Aorta (tissue), 5 donors: ENCODE data around the gene KCNJ14. TPM values are rescaled to one million over a fixed set of nuclear protein-coding genes. Genes with fewer than 3 reads are reported as not detected.

ENCODE experiments used
- ATAC-seq: fragments of 200-7000 bp; cut with Tn5 transposase; one replicate; pipeline ENCODE4 v1.9.1; 2022; ENCODE audit warnings: moderate library complexity; ENCODE audit not compliant: low FRiP score
- DNase-seq, 2 donors: peaks; one replicate each; pipeline ENCODE4 v3.0.0-alpha.2; 2020
- H3K27ac ChIP-seq, 2 donors: one replicate each; pipeline ENCODE4 v1.5.1; 2013; ENCODE audit warnings: low read length in 2 of 2, mild to moderate bottlenecking in 2 of 2, moderate library complexity in 2 of 2, control low read depth in 1 of 2, inconsistent platforms in 1 of 2, low read depth in 1 of 2
- H3K27me3 ChIP-seq, 2 donors: one replicate each; pipeline ENCODE4 v1.6.1; 2013; ENCODE audit warnings: control low read depth in 1 of 2, low read length in 1 of 2, mild to moderate bottlenecking in 1 of 2, moderate library complexity in 1 of 2; ENCODE audit not compliant: insufficient read depth in 2 of 2, control insufficient read depth in 1 of 2
- H3K36me3 ChIP-seq, 2 donors: one replicate each; pipeline ENCODE4 v1.6.1; 2013; ENCODE audit warnings: control low read depth in 1 of 2, low read length in 1 of 2, mild to moderate bottlenecking in 1 of 2; ENCODE audit not compliant: insufficient read depth in 2 of 2, control insufficient read depth in 1 of 2
- H3K4me1 ChIP-seq, 2 donors: one replicate each; pipeline ENCODE4 v1.6.1; 2013; ENCODE audit warnings: low read length in 2 of 2, control low read depth in 1 of 2, mild to moderate bottlenecking in 1 of 2, moderate library complexity in 1 of 2; ENCODE audit not compliant: insufficient read depth in 2 of 2, control insufficient read depth in 1 of 2
- H3K4me3 ChIP-seq, 2 donors: one replicate each; pipeline ENCODE4 v1.5.1; 2013; ENCODE audit warnings: low read length in 2 of 2, control low read depth in 1 of 2, mild to moderate bottlenecking in 1 of 2
- H3K9me3 ChIP-seq: one replicate; pipeline ENCODE4 v1.6.1; 2013; ENCODE audit warnings: mild to moderate bottlenecking, low read length; ENCODE audit not compliant: control insufficient read depth
- WGBS, 2 donors: extraction: QIAGEN DNeasy Blood & Tissue Kit; methylation state at CpG; one replicate each; pipeline ENCODE4 v1.1.7; 2013; 5-methylcytosine and 5-hydroxymethylcytosine counted together
- intact Hi-C, 2 donors: fragments of 100-400 bp; cut with DNase I; formaldehyde crosslinking; loops; one replicate each; pipeline versions ENCODE4 v1.14.2 to v1.15.0; 2022
- polyA plus RNA-seq, 2 donors: library from polyadenylated mRNA; stranded (reverse); fragments of 200-250 nt; gene quantifications; one replicate each; pipeline ENCODE4 v1.2.3, GENCODE V29; 2013
- total RNA-seq, 2 donors: library from RNA; stranded (reverse); fragmentation: NEBNext Ultra II Directional; extraction: Animal tissue kit (Norgen Biotek cat#: 25700); gene quantifications; one replicate each; pipeline ENCODE4 v1.2.1, GENCODE V29; 2021
- donor health status: healthy with polysubstance abuse.
- donor health status: Bipolar disorder and iron deficiency.
- donor health status: DM: no; HTN: no; CAD: no.
- donor health status: DM: no; HTN: no; CAD: no.
- donor health status: DM: yes; HTN: yes; CAD: no.

The KCNJ14 gene
- total and polyA plus RNA-seq, 4 donors, result 0.36 to 1.1 (median 1.1) TPM; not detected in 1

- ATAC-seq, result no peak
- WGBS, 2 donors, result 46 to 50% methylated on average over 19 of the region's 19 CpGs
- Histone ChIP-seq H3K4me1 (no peaks in the 10 kb centered on the region), H3K9me3 (no peaks in the 10 kb centered on the region), H3K36me3 (no peaks in the 10 kb centered on the region), H3K27ac (no peak overlapping the region), H3K4me3 (no peak overlapping the region), H3K27me3 (no peaks in the 10 kb centered on the region)
- DNase-seq, result no peak
- intact Hi-C loops, result loop anchor here in 1 of 2 donors (5.0 kb wide), 1 partner anchor 70 kb away; no protein-coding TSS in a partner anchor
Observed at GRCh38 chr19:48512504-48513288, 57.3 kb downstream of the KCNJ14 start.

GRCh38 chr19:48513289-48514122, 58.1 kb downstream of the KCNJ14 start:
- WGBS, 2 donors, result 2 to 4% methylated on average over 43 to 54 of the region's 54 CpGs
- H3K4me3 ChIP-seq, result peak overlapping the region; percentile 22 to 29
- DNase-seq (peak in 1 of 2 donors; percentile 84), ATAC-seq (peak; percentile 65)
- H3K4me1 ChIP-seq, result no peaks in the 10 kb centered on the region
- no peaks in the 10 kb centered on the region for H3K9me3 ChIP-seq
- no peaks in the 10 kb centered on the region for H3K27me3 ChIP-seq
- intact Hi-C loops, result loop anchor here in 1 of 2 donors (5.0 kb wide), 1 partner anchor 69 kb away; no protein-coding TSS in a partner anchor
- H3K27ac ChIP-seq, result no peak overlapping the region
- H3K36me3 ChIP-seq, result no peaks in the 10 kb centered on the region

GRCh38 chr19:48514123-48514458, 58.7 kb downstream of the KCNJ14 start:
- no peaks in the 10 kb centered on the region for H3K9me3 ChIP-seq
- no peak overlapping the region for H3K4me3 ChIP-seq
- no peaks in the 10 kb centered on the region for H3K36me3 ChIP-seq
- ATAC-seq (no peak), DNase-seq (no peak)
- no peaks in the 10 kb centered on the region for H3K27me3 ChIP-seq
- intact Hi-C loops, result loop anchor here in 1 of 2 donors (5.0 kb wide), 1 partner anchor 68 kb away; no protein-coding TSS in a partner anchor
- H3K4me1 ChIP-seq, result no peaks in the 10 kb centered on the region
- no peak overlapping the region for H3K27ac ChIP-seq
- WGBS, 2 donors, result 31 to 34% methylated on average over 11 of the region's 11 CpGs

GRCh38 chr19:48516536-48516935, 61.2 kb downstream of the KCNJ14 start:
- Histone ChIP-seq H3K27me3 (no peaks in the 10 kb centered on the region), H3K4me3 (no peak overlapping the region), H3K36me3 (no peaks in the 10 kb centered on the region), H3K9me3 (no peaks in the 10 kb centered on the region), H3K27ac (no peak overlapping the region), H3K4me1 (no peaks in the 10 kb centered on the region)
- no peak for ATAC-seq
- no peak for DNase-seq
- WGBS, 2 donors, result 80 to 84% methylated on average over 8 of the region's 8 CpGs
- intact Hi-C loops, result no loop called here

Other genes starting within 250 kb of the KCNJ14 start
- gene CARD8, start 199.7 kb upstream of the KCNJ14 start, total RNA-seq, result 100 to 1,000 TPM in 1 of 2 donors, 10 to 100 TPM in 1; 46.5 to 116 TPM
- gene CARD8, start 199.7 kb upstream of the KCNJ14 start, polyA plus RNA-seq, result 10 to 100 TPM in 1 of 2 donors, 1 to 10 TPM in 1; 7.6 to 18.1 TPM
- gene ZNF114, start 185.5 kb upstream of the KCNJ14 start, total RNA-seq, result 1 to 10 TPM in 1 of 2 donors, under 1 TPM in 1; 0.26 to 1.0 TPM
- gene ZNF114, start 185.5 kb upstream of the KCNJ14 start, polyA plus RNA-seq, result not detected
- 100 to 1,000 TPM; 107 to 151 TPM for gene EMP3, start 130.0 kb upstream of the KCNJ14 start, total RNA-seq
- 100 to 1,000 TPM; 109 to 149 TPM for gene EMP3, start 130.0 kb upstream of the KCNJ14 start, polyA plus RNA-seq
- 1 to 10 TPM; 4.9 to 9.2 TPM for gene TMEM143, start 91.6 kb upstream of the KCNJ14 start, total RNA-seq
- gene TMEM143, start 91.6 kb upstream of the KCNJ14 start, polyA plus RNA-seq, result 1 to 10 TPM; 6.4 to 6.6 TPM
- gene SYNGR4, start 91.2 kb upstream of the KCNJ14 start, total RNA-seq, result not detected
- not detected for gene SYNGR4, start 91.2 kb upstream of the KCNJ14 start, polyA plus RNA-seq
- gene KDELR1, start 64.0 kb upstream of the KCNJ14 start, total RNA-seq, result 100 to 1,000 TPM in 1 of 2 donors, 10 to 100 TPM in 1; 94.0 to 128 TPM
- 100 to 1,000 TPM in 1 of 2 donors, 10 to 100 TPM in 1; 60.7 to 122 TPM for gene KDELR1, start 64.0 kb upstream of the KCNJ14 start, polyA plus RNA-seq
- 1 to 10 TPM in 1 of 2 donors, under 1 TPM in 1; 0.91 to 4.0 TPM for gene GRIN2D, start 61.9 kb upstream of the KCNJ14 start, total RNA-seq
- under 1 TPM in 1 of 2 donors, not detected in 1; 0.03 TPM for gene GRIN2D, start 61.9 kb upstream of the KCNJ14 start, polyA plus RNA-seq
- 10 to 100 TPM; 21.4 to 25.8 TPM for gene GRWD1, start 9.6 kb upstream of the KCNJ14 start, total RNA-seq
- 1 to 10 TPM; 7.0 to 9.0 TPM for gene GRWD1, start 9.6 kb upstream of the KCNJ14 start, polyA plus RNA-seq
- 10 to 100 TPM; 56.8 to 61.2 TPM for gene CYTH2, start 13.8 kb downstream of the KCNJ14 start, total RNA-seq
- 10 to 100 TPM; 32.7 to 76.6 TPM for gene CYTH2, start 13.8 kb downstream of the KCNJ14 start, polyA plus RNA-seq
- gene LMTK3, start 56.3 kb downstream of the KCNJ14 start, total RNA-seq, result 1 to 10 TPM in 1 of 2 donors, under 1 TPM in 1; 0.71 to 4.2 TPM
- 1 to 10 TPM in 1 of 2 donors, under 1 TPM in 1; 0.51 to 1.3 TPM for gene LMTK3, start 56.3 kb downstream of the KCNJ14 start, polyA plus RNA-seq
- not detected for gene SULT2B1, start 96.6 kb downstream of the KCNJ14 start, total RNA-seq
- 1 to 10 TPM in 1 of 2 donors, not detected in 1; 2.1 TPM for gene SULT2B1, start 96.6 kb downstream of the KCNJ14 start, polyA plus RNA-seq
- gene SPACA4, start 151.2 kb downstream of the KCNJ14 start, total RNA-seq, result not detected
- under 1 TPM in 1 of 2 donors, not detected in 1; 0.18 TPM for gene SPACA4, start 151.2 kb downstream of the KCNJ14 start, polyA plus RNA-seq
- gene FAM83E, start 159.5 kb downstream of the KCNJ14 start, total RNA-seq, result under 1 TPM in 1 of 2 donors, not detected in 1; 0.45 TPM
- 10 to 100 TPM in 1 of 2 donors, under 1 TPM in 1; 0.74 to 12.3 TPM for gene FAM83E, start 159.5 kb downstream of the KCNJ14 start, polyA plus RNA-seq
- gene RPL18, start 163.6 kb downstream of the KCNJ14 start, total RNA-seq, result 100 to 1,000 TPM; 900 to 909 TPM
- 1,000 to 10,000 TPM; 2,172 to 2,376 TPM for gene RPL18, start 163.6 kb downstream of the KCNJ14 start, polyA plus RNA-seq
- gene SPHK2, start 163.9 kb downstream of the KCNJ14 start, total RNA-seq, result 10 to 100 TPM; 14.6 to 17.9 TPM
- 10 to 100 TPM; 21.5 to 25.4 TPM for gene SPHK2, start 163.9 kb downstream of the KCNJ14 start, polyA plus RNA-seq
- gene DBP, start 181.8 kb downstream of the KCNJ14 start, total RNA-seq, result 10 to 100 TPM in 1 of 2 donors, 1 to 10 TPM in 1; 1.5 to 10.7 TPM
- gene DBP, start 181.8 kb downstream of the KCNJ14 start, polyA plus RNA-seq, result 1 to 10 TPM; 5.3 to 6.8 TPM
- gene CA11, start 190.6 kb downstream of the KCNJ14 start, total RNA-seq, result 10 to 100 TPM in 1 of 2 donors, 1 to 10 TPM in 1; 6.4 to 12.0 TPM
- gene CA11, start 190.6 kb downstream of the KCNJ14 start, polyA plus RNA-seq, result 10 to 100 TPM; 13.9 to 59.5 TPM
- gene NTN5, start 217.4 kb downstream of the KCNJ14 start, total RNA-seq, result under 1 TPM; 0.52 to 0.96 TPM
- gene NTN5, start 217.4 kb downstream of the KCNJ14 start, polyA plus RNA-seq, result 1 to 10 TPM in 1 of 2 donors, not detected in 1; 2.0 TPM
- gene FUT2, start 240.4 kb downstream of the KCNJ14 start, total RNA-seq, result not detected
- gene FUT2, start 240.4 kb downstream of the KCNJ14 start, polyA plus RNA-seq, result 1 to 10 TPM in 1 of 2 donors, not detected in 1; 2.8 TPM